ENCODE results near the gene WBP1. TPM values are rescaled to one million over a fixed set of nuclear protein-coding genes. Genes with fewer than 3 reads are reported as not detected.
"Not testable (repeated sequence)": the region's sequence is repeated elsewhere in the genome, so short reads cannot be mapped to it uniquely, and the experiment has no call there.

The WBP1 gene
- total RNA-seq, 4 donors from 2014 or later: 60.7 to 119 (median 102) TPM

DNA sequence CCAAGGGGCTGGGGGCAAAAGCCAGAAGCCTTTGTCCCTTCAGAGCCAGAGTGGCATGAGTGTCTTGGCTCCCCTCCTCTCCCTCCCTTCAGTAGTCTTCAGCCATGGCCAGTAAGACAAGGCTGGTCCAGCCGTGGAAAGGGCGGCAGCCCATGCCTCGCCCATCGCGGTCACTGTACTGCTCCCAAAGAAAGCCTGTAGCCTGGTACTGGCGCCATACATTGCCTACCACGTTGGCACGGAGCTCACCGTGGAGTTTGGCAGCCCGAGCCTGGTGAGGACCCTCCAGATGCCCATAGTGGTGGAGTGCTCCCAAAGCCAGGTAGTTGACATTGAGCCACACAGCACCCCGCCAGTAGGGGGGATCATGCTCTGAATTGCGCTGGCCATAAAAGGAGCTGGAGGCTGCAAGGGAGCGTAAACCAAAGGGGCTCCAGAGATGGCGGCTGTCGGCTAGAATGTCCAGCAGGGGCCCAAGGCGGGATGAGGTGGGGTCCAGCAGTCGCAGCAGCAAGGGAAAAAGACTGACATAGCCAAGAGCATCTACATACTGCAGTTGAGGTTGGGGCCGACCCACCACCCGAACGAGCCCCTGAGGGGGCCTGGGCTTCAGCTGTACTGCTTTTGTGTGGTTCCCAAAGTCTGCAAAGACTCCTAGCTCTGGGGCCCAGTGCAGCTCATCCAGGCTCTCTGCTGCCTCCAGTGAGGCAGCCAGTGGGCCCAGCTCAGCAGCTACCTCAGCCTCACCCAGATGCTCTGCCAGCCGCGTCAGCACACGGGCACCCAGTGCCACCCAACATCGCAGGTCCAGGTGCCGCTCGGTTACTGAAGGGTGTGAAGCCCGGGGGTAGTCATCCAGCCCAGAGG is 3.2 kb downstream of the WBP1 start:
- Histone ChIP-seq H3K27ac (no peak overlapping the region), H3K4me3 (replicated peaks in 1 of 3) (no peak overlapping the region), H3K27me3 (no peaks in the 10 kb centered on the region), H3K9me3 (no peaks in the 10 kb centered on the region), H3K36me3 (peaks cover 7 to 12% of the 10 kb centered on the region in 2 donors), H3K4me1 (peaks cover 26 to 27% of the 10 kb centered on the region in 2 donors)
- TF ChIP-seq POLR2A (IDR thresholded peaks at IDR 0.05): no peak
- TF ChIP-seq, protein P1, sequence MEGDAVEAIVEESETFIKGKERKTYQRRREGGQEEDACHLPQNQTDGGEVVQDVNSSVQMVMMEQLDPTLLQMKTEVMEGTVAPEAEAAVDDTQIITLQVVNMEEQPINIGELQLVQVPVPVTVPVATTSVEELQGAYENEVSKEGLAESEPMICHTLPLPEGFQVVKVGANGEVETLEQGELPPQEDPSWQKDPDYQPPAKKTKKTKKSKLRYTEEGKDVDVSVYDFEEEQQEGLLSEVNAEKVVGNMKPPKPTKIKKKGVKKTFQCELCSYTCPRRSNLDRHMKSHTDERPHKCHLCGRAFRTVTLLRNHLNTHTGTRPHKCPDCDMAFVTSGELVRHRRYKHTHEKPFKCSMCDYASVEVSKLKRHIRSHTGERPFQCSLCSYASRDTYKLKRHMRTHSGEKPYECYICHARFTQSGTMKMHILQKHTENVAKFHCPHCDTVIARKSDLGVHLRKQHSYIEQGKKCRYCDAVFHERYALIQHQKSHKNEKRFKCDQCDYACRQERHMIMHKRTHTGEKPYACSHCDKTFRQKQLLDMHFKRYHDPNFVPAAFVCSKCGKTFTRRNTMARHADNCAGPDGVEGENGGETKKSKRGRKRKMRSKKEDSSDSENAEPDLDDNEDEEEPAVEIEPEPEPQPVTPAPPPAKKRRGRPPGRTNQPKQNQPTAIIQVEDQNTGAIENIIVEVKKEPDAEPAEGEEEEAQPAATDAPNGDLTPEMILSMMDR (IDR thresholded peaks at IDR 0.05): no peak
- DNase-seq: no peak
- 89 to 96% methylated on average over 17 to 26 of the region's 27 CpGs for WGBS, 2 donors
- intact Hi-C loops (cut with DNase I): no loop called here

DNA sequence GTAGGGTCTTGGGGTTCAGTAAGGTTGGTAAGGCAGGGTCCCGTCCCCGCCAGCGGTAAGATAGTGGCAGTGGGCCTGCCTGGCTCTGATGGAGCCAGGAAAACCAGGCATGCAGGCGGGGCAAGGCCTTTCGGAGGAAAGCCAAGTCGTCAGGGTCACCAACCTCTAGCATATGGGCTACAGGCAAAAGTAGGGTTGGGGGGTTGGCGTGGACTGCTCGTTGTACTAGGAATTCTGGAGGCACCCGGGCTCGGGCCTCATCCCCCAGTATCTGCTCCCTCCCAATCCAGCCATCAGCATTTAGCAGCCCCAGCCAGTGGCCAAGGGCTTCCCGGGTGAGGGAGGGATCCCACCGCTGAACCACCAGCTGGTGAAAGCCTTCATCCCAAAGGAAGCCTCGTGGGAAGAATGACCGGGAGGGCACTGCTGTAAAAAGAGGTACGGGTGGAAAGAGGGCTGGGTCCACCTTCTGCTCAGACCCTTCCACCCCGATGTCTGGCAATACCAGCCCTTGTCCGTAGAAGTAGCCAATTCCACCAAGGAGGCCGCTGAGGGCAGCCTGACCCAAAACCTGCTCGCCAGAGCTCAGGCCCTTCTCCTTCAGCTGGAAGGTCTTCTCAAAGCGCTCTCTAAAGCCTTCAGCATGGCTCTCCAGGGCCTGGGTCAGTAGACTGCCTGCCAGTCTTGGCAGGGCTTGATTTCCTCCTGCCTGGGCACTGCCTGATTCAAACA is 4.0 kb downstream of the WBP1 start:
- TF ChIP-seq, protein P1 (IDR thresholded peaks at IDR 0.05): no peak
- TF ChIP-seq POLR2A (IDR thresholded peaks at IDR 0.05): no peak
- DNase-seq: no peak
- no peak overlapping the region for H3K27ac ChIP-seq
- H3K4me1 ChIP-seq: peaks cover 19 to 20% of the 10 kb centered on the region in 2 donors
- 92 to 94% methylated on average over 10 to 18 of the region's 20 CpGs for WGBS, 2 donors
- no peaks in the 10 kb centered on the region for H3K27me3 ChIP-seq
- intact Hi-C loops (cut with DNase I): no loop called here
- H3K36me3 ChIP-seq: peaks cover 7 to 12% of the 10 kb centered on the region in 2 donors
- H3K9me3 ChIP-seq: no peaks in the 10 kb centered on the region
- H3K4me3 ChIP-seq (replicated peaks in 1 of 3): no peak overlapping the region

DNA sequence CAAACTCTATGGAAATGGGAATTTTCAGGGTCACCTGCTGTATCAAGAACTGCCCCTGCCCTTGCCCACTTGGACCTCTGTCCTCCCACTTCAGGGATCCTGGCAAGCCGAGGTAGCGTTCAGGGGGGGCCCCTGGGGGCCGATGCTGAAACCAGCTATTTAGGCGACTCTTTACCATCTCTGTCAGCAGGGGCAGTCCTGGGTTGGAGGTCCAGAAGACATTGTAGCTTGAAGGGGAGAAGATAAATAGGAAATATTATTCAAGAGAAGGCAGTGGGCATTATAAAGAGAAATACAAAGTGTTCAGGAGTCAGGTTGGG is 4.5 kb downstream of the WBP1 start:
- peaks cover 7 to 12% of the 10 kb centered on the region in 2 donors for H3K36me3 ChIP-seq
- intact Hi-C loops (cut with DNase I): no loop called here

DNA sequence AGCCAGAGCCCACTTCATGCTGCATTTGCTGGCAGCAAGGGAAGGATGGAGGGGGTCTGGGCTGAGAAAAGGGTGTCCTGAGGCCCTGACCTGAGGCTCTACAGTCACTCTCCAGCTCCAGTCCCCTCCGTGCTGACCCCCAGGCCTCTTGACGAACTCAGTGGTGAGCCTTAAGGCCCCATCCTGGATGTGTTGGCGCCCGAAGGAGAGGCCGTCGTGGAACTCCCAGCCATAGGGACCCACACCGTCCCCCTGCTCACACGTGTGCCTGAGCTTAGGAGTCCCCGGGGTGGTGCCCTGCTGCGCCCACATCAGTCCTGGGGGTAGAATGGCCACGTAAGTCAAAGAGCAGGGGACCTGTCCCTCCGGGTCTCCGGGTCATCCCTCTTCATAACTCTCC is 6.2 kb downstream of the WBP1 start:
- WGBS, 2 donors: 4 to 8% methylated on average over 2 to 13 of the region's 13 CpGs

More for the DNA sequence above, 4.5 kb downstream of the WBP1 start:
- Histone ChIP-seq H3K4me1 (peaks cover 18% of the 10 kb centered on the region in 2 donors), H3K27ac (no peak overlapping the region), H3K9me3 (no peaks in the 10 kb centered on the region), H3K4me3 (replicated peaks in 1 of 3) (no peak overlapping the region), H3K27me3 (no peaks in the 10 kb centered on the region)
- 76 to 77% methylated on average over 4 of the region's 4 CpGs for WGBS, 2 donors
- no peak for TF ChIP-seq POLR2A (IDR thresholded peaks at IDR 0.05)
- DNase-seq: no peak

DNA sequence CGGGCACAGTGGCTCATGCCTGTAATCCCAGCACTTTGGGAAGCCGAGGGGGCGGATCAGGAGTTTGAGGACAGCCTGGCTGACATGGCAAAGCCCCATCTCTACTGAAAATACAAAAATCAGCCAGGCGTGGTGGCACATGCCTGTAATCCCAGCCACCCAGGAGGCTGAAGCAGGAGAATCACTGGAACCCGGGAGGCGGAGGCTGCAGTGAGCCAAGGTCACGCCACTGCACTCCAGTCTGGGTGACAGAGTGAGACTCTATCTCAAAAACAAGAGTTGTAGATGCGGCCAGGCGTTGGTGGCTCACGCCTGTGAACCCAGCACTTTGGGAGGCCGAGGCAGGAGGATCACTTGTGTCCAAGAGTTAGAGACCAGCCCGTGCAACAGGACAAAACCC is 12.5 kb downstream of the WBP1 start:
- H3K4me3 ChIP-seq (replicated peaks in 1 of 3); H3K9me3 ChIP-seq; DNase-seq; H3K27me3 ChIP-seq; H3K27ac ChIP-seq; intact Hi-C loops (cut with DNase I): not testable (repeated sequence)
- Histone ChIP-seq H3K4me1 (peaks cover 7 to 16% of the 10 kb centered on the region in 2 donors), H3K36me3 (peaks cover 14 to 16% of the 10 kb centered on the region in 2 donors)
- 91 to 99% methylated on average over 12 of the region's 12 CpGs for WGBS, 2 donors

More for the DNA sequence above, 6.2 kb downstream of the WBP1 start:
- H3K36me3 ChIP-seq: peaks cover 7 to 12% of the 10 kb centered on the region in 2 donors
- peak overlapping the region in 2 of 3 donors; percentile 16 to 67 for H3K27ac ChIP-seq
- intact Hi-C loops (cut with DNase I): no loop called here
- H3K4me1 ChIP-seq: peaks cover 12 to 13% of the 10 kb centered on the region in 2 donors
- DNase-seq: peak in 1 of 2 donors; percentile 8
- no peaks in the 10 kb centered on the region for H3K27me3 ChIP-seq
- TF ChIP-seq, protein P1 (IDR thresholded peaks at IDR 0.05): no peak
- TF ChIP-seq POLR2A (IDR thresholded peaks at IDR 0.05): no peak
- H3K4me3 ChIP-seq (replicated peaks in 1 of 3): peak overlapping the region; percentile 22 to 94 (median 91)
- H3K9me3 ChIP-seq: no peaks in the 10 kb centered on the region

Data from thyroid gland (tissue), 4 donors.